GM20431 (cell line): Measurements from ENCODE around the gene TFIP11.

ENCODE experiments used
- in situ Hi-C: fragments of 300-500 bp; cut with MseI, MboI; formaldehyde crosslinking; loops from one replicate; pipeline ENCODE4 v1.15.0; 2020; ENCODE audit warnings: low sequenced_read_pairs; ENCODE audit not compliant: unreplicated experiment

The TFIP11 gene

DNA sequence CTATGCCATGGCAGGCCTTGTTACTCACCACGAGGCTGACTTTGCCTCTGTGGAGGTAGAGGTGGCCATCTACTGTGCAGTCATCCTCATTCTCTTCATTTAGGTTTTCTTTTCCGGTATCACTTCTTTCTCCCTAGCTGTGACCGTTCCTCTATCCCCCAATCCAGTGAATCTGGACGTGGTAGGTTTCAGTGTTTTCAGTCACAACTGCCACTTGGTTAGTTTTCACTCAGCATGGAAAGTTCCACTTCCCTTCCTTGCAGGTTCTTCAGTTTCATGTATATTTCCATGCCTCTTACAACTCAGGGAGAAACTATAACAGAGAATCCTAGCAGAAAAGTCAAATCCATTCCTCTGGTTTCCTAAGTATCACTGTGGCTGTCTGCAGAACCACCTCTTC lies 30.6 kb downstream of the TFIP11 start:
- in situ Hi-C loops, result no loop called here

DNA sequence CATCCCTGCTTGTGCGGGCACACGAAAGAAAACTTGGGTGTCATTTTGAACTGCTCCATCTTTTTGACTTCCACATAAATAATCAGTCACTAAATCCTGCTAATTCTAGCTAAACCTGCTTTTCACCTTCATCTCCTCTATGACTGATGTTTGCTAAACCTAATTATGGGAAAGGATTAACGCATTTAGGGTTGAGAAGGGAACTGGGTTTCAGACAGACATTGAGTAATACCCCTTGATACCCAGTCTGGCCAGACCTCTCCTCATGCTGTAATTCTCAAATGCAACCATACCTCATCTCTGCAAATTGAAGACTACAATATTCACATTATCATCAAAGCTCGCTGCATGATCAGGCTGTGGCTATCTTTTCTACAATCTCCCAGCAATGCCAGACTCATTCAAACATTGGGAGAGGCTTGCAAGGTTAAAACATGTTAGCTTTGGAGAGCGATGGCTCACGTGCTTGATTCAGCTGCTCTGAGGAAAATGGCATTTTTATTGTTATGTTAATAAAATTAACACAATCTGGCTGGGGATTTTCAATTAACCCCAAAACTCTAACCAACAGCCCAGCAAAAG lies 31.1 kb downstream of the TFIP11 start:
- in situ Hi-C loops, result no loop called here

DNA sequence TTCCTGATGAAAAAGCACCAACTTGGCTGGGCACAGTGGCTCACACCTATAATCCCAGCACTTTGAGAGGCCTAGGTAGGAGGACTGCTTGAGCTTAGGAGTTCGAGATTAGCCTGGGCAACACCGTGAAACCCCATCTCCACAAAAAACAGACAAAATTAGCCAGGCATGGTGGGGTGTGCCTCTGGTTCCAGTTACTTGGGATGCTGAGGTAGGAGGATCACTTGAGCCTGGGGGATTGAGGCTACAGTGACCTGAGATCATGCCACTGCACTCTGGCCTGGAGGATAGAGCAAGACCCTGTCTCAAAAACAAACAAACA lies 31.7 kb downstream of the TFIP11 start:
- in situ Hi-C loops, result no loop called here

DNA sequence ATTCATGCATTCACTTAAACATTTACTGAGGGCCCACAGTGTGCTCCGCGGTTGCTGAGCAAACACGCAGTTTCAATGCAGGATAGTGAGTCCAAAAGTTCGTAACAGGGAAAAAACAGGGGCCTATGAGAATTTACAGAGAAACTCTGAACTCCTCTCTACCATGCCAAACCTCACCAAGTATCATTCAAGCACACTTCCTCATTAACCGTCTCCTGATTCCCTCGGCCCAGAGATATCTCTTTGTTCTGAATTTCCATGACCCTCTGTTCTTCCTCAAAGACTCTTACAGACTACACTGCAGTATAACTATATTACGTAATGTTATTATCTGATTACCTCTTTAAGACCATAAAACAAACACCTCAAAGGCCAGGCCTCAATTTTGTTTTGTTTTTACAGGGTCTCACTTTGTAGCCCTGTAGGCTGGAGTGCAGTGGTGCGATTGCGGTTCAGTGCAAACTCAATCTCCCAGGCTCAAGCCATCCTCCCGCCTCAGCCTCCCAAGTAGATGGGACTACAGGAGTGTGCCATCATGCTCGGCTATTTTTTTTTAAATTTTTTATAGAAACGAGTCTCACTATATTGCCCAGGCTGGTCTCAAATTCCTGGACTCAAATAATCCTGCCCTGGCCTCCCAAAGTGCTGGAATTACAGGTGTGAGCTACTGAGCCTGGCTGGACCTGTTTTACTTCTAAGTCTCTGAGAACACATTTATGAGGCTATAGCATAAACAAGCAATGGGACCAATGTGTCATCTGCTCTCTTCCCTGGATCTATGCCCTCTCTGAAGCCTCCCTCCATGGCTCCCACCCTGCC lies 32.3 kb downstream of the TFIP11 start:
- in situ Hi-C loops, result no loop called here

DNA sequence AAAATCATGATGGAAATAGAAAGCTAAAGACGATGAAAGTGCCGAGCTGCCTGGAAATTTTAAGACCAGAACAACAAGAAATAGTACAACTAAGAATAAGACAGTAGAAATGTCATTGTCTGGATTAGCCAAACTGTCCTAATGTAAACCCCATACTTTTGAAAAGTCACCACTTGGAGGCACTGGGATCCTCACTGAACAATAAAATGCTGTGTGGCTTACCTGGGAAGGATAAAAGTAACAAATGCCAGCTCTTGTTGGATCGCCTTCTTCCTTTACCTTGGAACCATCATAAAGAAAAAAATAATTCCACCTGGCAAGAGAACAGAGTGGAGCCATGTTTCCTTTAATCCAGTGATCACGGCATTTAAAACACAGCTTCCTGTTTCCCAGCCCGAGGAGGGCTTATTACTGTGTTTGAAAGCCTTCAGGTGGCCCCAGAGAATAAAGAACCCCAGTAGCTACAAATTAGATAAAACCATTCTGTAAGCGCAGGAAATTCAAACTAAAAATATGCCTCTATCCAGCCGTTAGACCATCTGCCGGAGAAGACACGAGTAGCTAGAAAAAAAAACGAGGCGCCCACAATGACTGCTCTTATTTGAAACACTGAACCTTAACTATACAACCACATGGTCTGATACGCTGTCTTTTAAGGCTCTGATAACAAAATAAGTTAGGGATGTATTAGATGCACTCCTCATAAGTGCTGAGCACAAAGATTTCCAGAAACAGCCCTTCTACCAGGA lies 33.1 kb downstream of the TFIP11 start:
- in situ Hi-C loops, result no loop called here

DNA sequence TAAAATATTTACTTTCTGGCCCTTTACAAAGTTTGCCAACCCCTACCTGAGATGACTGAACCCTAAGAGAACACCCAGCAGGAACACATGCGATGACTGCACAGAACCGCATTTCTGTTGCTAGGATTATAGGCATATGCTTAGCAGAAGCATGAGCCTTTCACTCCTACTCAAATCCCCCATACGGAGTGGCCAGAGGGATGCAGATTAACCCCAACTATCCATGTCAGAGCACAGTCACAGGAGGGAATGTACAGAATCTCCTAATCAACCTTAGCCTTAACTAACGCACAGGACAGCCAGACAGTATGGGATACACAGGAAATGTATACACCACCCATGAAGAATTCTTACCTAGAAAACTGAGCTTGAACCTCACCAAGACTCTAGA lies 34.9 kb downstream of the TFIP11 start:
- in situ Hi-C loops, result no loop called here

DNA sequence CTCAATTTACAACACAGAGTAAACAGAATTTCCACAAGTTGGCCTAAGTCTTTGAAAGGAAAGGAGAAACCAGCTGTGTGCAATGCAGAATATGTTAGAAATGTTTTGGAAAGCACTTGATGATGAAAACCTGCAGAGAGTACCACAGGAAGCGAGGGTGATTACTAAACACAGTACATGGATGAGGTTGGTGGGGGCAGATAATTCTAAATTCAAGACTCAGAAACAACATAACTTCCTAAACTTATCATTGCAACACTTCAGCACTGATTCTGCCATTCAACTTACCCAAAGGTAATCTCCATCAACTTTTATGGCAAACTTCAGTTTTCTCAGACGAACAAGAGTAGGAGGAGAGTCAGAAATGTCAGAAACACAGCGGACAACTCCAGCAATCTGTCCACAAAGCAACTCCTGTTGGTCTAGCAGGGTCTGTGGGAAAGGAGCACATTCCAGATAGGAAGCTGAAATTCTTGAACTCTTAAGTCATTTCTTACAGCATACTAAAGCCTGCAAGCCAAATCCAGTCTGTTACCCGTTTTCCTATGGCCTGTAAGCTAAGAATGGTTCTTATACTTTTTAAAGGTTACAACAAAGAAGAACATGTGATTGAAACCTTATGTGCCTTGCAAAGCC lies 35.5 kb downstream of the TFIP11 start:
- in situ Hi-C loops, result no loop called here

DNA sequence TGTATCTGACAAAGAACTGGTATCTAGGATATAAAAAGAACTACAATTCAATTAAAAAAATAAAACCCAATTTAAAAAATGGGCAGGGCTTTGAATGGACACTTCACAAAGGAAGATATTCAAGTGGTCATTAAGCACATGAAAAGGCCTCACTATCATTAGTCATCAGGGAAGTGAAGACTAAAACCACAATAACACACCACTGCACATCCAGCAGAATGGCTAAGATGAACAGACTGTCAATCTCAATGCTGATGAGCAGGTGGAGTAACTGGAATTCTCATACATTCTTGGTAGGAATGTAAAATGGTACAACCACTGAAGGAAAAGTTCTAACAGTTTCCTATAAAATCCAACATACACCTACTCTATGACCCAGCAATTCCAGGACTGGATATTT lies 37.6 kb downstream of the TFIP11 start:
- in situ Hi-C loops, result no loop called here

DNA sequence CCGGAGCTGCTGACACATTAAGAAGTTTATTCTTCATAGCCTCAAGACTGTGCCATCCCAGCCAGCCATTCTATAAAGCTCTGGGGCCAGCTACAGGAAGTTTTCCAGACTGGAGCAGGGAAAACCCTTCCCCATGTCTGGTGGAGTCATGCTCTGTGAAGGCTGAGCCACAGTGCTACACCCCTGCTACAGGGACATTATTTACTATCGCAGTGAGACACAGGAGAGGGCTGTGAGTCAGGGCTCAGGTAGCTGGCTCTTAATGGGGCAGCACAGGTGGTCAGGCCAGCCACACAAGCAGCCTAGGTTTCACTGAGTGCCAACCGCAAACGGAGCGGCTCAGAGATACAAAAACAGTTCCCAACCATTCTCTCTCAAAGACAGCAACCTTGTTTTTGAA lies 40.8 kb downstream of the TFIP11 start:
- in situ Hi-C loops, result no loop called here

DNA sequence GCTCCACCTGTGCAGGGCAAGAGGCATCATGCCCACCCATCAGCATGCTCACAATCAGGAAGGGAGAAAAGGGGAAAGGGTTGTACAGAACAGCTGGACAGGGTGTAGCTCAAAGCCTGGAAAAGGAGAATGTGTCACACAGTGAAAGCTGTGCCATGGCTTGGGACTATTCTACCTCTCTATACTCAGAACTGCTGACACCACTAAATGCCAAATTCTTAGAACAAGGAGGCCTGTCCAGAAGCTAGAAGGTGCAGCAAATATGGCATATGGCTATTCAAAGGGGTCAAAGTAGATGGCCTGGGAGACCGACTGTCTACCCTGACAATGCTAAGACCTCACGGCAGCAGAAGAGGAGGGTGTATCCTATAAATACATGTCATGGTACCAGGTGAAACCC lies 41.5 kb downstream of the TFIP11 start:
- in situ Hi-C loops, result no loop called here

DNA sequence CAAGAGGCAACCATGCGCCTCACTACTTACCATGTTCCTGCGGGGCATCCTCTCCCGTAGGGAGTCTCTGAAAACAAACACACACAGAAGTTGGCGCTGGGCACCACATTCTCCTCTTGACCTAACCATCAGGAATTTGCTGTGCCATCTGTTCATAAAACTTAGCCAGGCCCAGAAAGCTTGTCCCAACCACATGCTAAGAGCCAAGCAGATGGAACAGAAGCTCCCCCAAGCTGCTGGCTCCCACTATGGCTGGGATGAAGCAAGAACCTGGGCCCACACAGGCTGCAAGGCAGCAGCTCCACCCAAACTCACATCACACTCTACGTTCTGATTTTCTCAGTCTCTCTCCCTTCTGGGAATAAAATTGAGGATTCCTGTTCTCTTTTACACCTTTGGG lies 46.1 kb downstream of the TFIP11 start:
- in situ Hi-C loops, result no loop called here

DNA sequence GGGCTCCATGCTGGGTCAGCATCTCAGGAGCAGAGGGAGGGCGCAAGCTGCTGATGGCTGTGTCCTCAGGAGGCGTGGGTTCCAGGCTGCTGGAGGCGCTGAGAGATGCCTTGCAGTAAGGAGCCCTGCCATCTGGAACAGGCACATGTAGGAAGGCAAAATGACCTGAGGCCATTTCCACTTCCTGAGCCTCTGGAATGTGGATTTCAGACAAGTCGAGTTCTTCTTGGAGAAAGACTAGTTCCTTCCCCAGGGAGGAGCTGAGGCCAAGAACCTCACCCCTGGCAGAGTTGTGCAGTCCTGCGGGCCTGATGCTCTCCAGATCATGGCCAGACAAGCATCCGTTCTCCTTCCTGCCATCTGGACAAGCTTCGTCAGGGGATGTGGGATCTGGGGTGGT lies 48.0 kb downstream of the TFIP11 start:
- in situ Hi-C loops, result no loop called here

DNA sequence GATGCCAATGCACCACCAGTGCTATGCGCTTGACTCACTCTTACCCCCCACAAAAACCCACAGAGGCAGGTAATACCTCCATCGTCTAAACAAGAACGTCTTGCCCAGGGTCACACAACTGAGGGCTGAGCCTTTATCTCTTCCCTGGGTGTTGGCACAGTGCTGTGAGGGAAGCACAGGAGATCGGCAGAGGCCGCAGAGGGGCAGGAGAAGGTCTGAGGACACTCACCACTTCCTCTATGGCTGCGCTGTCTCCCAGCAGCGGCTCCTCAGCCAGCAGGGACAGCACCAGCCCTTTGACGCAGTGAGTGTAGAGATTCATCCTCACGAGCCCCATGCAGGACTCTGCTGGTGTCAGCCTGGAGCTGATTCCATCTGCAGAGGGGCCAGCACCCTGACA lies 48.6 kb downstream of the TFIP11 start:
- in situ Hi-C loops, result no loop called here

DNA sequence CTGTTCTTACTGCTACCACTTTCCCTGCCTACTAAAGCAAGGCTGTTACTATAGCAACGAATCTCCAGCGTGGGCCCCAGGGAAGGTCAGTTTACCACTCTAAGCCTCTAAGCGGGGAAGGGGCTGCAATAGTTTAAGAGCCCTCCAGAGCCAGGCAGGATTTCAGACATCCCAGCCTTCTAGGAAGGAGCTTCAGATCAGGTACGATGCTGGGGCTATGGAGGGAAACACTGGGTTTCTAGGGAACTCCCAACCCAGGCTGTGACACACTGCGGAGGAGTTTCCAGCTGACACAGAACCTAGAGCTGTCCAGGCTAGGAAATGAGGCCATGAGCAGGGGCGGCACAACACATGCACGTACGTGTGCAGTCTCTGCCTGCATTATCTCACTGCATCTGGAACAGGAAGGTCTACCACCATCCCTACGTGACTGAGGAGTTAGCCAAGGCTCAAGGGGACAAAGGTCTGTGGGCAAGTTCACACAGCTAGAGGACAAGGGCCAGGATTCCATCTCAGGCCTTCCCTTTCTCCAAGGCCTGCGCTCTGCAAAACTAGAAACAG lies 49.1 kb downstream of the TFIP11 start:
- in situ Hi-C loops, result no loop called here

DNA sequence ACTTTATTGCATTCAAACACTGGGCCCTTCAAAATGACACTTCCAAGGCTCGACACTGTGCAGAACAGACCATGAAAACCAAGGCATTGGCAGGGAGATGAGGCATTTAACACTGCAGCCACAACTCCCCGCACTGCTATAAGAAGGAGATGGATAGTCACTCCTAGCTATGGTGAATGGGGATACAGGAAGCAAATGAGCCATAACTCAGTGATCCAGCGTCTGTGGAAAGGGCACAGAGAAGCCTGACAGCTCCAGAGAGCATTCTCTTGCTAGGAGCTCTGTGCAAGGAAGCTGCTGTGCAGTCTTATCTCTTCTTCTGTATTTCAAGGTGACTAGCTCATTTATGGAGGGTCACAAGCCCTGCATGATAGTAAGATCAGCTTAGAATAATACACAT lies 49.6 kb downstream of the TFIP11 start:
- in situ Hi-C loops, result no loop called here

DNA sequence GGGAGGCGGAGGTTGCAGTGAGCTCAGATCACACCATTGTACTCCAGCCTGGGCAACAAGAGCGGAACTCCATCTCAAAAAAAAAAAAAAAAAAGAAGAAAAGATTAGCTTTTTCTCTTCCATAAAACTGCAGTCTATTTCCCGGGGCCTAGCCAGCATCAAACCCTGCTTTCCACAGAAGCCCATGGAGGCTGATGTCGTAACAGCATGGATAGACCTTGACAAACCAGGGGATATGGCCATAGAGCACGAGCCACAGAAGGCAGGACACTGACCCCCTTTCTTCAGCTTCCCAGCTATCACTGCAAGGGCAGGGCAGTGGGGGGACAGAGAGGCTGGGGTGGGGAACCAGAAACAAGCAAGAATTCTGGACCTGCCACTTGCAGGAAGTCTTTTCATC lies 50.2 kb downstream of the TFIP11 start:
- in situ Hi-C loops, result no loop called here

DNA sequence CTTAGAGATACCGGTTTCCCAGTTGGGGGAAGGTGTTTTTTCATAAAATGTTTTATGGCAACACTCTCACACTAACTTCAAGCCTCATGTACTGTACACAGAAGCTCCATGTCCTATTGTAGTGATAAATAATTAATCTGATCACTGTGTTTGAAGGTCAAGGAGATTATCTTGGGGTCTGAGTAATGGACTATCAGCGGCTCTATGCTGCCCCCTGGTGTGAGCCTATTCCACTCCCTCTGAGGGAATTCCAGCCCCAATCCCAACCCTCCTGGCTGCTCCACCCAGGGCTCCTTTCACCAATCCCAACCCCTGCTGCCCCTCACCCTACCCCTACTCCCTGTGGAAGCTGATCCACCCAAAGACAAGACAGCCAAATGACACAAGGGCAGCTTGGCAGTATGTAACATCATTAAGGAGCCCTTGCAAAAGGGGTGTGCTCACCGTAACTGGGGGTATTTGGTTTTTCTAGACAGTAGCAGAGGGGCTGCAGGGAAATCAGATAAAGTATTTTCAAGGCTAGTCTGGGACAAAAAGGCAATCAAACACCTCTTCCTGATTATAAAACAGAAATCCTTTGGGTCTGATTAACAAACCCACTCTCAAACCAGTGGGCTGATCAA lies 51.0 kb downstream of the TFIP11 start:
- in situ Hi-C loops, result no loop called here

DNA sequence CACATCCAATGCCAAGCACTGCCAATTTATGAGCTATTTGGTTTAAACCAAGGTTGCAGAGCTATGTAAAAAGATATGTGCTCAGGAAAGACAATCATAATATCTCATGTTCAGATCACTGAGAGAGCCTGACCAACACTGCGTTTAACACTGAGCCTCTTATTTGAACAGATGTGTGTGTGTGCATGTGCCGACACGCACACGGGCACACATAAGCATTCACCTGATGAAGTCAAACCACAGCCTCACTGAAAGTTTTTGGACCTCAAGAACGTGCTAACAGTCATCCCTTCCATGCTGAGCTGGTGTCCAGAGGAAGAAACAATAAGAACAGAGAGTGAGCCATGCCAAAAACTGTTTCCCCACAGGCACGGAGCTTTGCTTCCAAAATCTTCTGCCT lies 52.1 kb downstream of the TFIP11 start:
- in situ Hi-C loops, result no loop called here

DNA sequence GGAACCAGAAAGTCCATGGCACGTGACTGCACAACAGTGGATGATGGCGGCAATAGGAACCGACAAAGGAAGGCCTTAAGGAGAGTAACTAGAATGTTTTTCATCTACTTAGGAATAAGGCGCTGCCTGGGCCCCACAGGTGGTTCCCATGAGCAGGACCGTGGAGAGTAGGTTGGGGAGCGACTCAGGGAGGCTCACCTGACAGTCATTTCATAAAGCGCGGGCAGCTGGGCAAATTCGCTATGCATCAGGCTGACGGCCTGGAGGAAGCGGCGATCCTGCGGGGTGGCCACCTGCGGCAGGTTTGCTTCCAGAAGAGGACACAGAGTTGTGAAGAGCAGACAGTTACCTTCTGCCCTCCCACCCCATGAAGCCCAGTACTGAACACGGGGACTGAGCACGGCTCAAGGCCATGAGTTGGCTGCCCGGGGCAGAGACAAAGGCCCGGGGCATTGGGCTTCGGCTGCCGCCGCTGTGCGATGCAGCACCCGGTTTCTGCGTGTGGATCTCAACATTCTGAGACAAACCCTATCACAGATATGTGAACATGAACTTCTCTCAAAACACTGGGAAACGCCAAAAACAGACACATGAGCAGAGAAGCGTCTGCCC lies 54.5 kb downstream of the TFIP11 start:
- in situ Hi-C loops, result loop anchor here (10.0 kb wide), 1 partner anchor 63 kb away; no protein-coding TSS in a partner anchor
